DND-41 (cell line): ENCODE results near the gene NOXA1.

Source experiments
- ATAC-seq: fragments of 200-7000 bp; cut with Tn5 transposase; 3 replicates; pipeline ENCODE4 v1.9.1; 2021; ENCODE audit warnings: low read depth; ENCODE audit not compliant: insufficient read depth
- DNase-seq: peaks from one replicate; pipeline ENCODE4 v3.0.0-alpha.2; 2020
- H2AFZ ChIP-seq: 2 replicates; pipeline ENCODE4 v1.6.0; 2012; ENCODE audit warnings: low read depth, low read length
- H3K27ac ChIP-seq: 2 replicates; pipeline ENCODE4 v1.5.1; 2012; ENCODE audit warnings: low read length, inconsistent platforms
- H3K27me3 ChIP-seq: fragments of 200-600 bp; sonication (generic); 2 replicates; pipeline ENCODE4 v1.6.0; 2012; ENCODE audit warnings: low read length, mild to moderate bottlenecking, inconsistent platforms; ENCODE audit not compliant: insufficient read depth, poor library complexity
- H3K36me3 ChIP-seq: 2 replicates; pipeline ENCODE4 v1.5.1; 2012; ENCODE audit warnings: low read length, inconsistent platforms; ENCODE audit not compliant: insufficient read depth
- H3K4me1 ChIP-seq: 2 replicates; pipeline ENCODE4 v1.5.1; 2012; ENCODE audit warnings: mild to moderate bottlenecking, low read length; ENCODE audit not compliant: insufficient read depth
- H3K4me2 ChIP-seq: 2 replicates; pipeline ENCODE4 v1.6.0; 2012; ENCODE audit warnings: mild to moderate bottlenecking, moderate library complexity, low read length, inconsistent platforms; ENCODE audit not compliant: insufficient read depth
- H3K4me3 ChIP-seq, 2 experiments: fragments of 200-600 bp in 1 of 2; shearing (Covaris generic) in 1 of 2; 2 replicates each; pipeline ENCODE4 v1.5.1; 2012 to 2016; ENCODE audit warnings: inconsistent platforms in 2 of 2, low read length in 2 of 2, mild to moderate bottlenecking in 2 of 2, low read depth in 1 of 2, moderate library complexity in 1 of 2
- H3K79me2 ChIP-seq: 2 replicates; pipeline ENCODE4 v1.6.0; 2012; ENCODE audit warnings: low read length, inconsistent platforms; ENCODE audit not compliant: insufficient read depth
- H3K9ac ChIP-seq: 2 replicates; pipeline ENCODE4 v1.6.0; 2012; ENCODE audit warnings: low read depth, mild to moderate bottlenecking, inconsistent platforms, low read length, moderate library complexity
- H3K9me3 ChIP-seq: 2 replicates; pipeline ENCODE4 v1.5.1; 2012; ENCODE audit warnings: low read length, moderate library complexity, mild to moderate bottlenecking, inconsistent platforms; ENCODE audit not compliant: insufficient read depth, severe bottlenecking
- H4K20me1 ChIP-seq: 2 replicates; pipeline ENCODE4 v1.6.0; 2012; ENCODE audit warnings: low read length; ENCODE audit not compliant: insufficient read depth
- CTCF ChIP-seq: IDR thresholded peaks from 2 replicates; pipeline ENCODE4 v1.5.1; 2012; ENCODE audit warnings: borderline replicate concordance, low read length, moderate library complexity, mild to moderate bottlenecking; ENCODE audit not compliant: poor library complexity, severe bottlenecking; ENCODE audit errors: extremely low read depth
- EZH2 ChIP-seq: IDR thresholded peaks from 3 replicates; pipeline ENCODE4 v1.6.1; 2012; ENCODE audit warnings: borderline replicate concordance, low read depth, mild to moderate bottlenecking, moderate library complexity, low read length, inconsistent platforms; ENCODE audit not compliant: severe bottlenecking

Gene NOXA1

GRCh38 chr9:137411260-137411644 lies 11.9 kb upstream of the NOXA1 start:
- no peak for DNase-seq
- Histone ChIP-seq H3K9ac (no peak overlapping the region), H3K27ac (no peak overlapping the region), H3K36me3 (no peaks in the 10 kb centered on the region), H3K4me3 (no peak overlapping the region), H3K4me2 (no peak overlapping the region), H3K79me2 (no peaks in the 10 kb centered on the region), H3K27me3 (no peaks in the 10 kb centered on the region), H3K9me3 (no peaks in the 10 kb centered on the region), H4K20me1 (no peaks in the 10 kb centered on the region), H2AFZ (no peak overlapping the region), H3K4me1 (no peaks in the 10 kb centered on the region)
- no peak for ATAC-seq
- TF ChIP-seq CTCF (no peak), EZH2 (no peak)

GRCh38 chr9:137411645-137412380 lies 11.4 kb upstream of the NOXA1 start:
- H3K27ac ChIP-seq = no peak overlapping the region
- no peak overlapping the region for H3K4me2 ChIP-seq
- no peak overlapping the region for H3K4me3 ChIP-seq
- H3K79me2 ChIP-seq = no peaks in the 10 kb centered on the region
- no peak overlapping the region for H3K9ac ChIP-seq
- no peak overlapping the region for H2AFZ ChIP-seq
- no peak for TF ChIP-seq CTCF
- no peak for TF ChIP-seq EZH2
- ATAC-seq (no peak), DNase-seq (no peak)
- no peaks in the 10 kb centered on the region for H3K9me3 ChIP-seq
- H4K20me1 ChIP-seq = no peaks in the 10 kb centered on the region
- H3K4me1 ChIP-seq = no peaks in the 10 kb centered on the region
- no peaks in the 10 kb centered on the region for H3K27me3 ChIP-seq
- no peaks in the 10 kb centered on the region for H3K36me3 ChIP-seq

- H3K9me3 ChIP-seq = no peaks in the 10 kb centered on the region
- no peaks in the 10 kb centered on the region for H4K20me1 ChIP-seq
- H3K9ac ChIP-seq = no peak overlapping the region
- DNase-seq (no peak), ATAC-seq (no peak)
- no peak overlapping the region for H2AFZ ChIP-seq
- TF ChIP-seq CTCF = no peak
- no peak for TF ChIP-seq EZH2
- no peak overlapping the region for H3K4me2 ChIP-seq
- H3K4me1 ChIP-seq = no peaks in the 10 kb centered on the region
- H3K79me2 ChIP-seq = no peaks in the 10 kb centered on the region
- no peaks in the 10 kb centered on the region for H3K36me3 ChIP-seq
- no peak overlapping the region for H3K4me3 ChIP-seq
- no peaks in the 10 kb centered on the region for H3K27me3 ChIP-seq
- H3K27ac ChIP-seq = no peak overlapping the region
These were observed 10.8 kb upstream of the NOXA1 start for GRCh38 chr9:137412431-137412830.
